Activated CD4-positive, CD25-positive, alpha-beta regulatory T cell treated with anti-CD3 and anti-CD28 coated beads, Interleukin-2, amount 50 U/mL, for 24 hours (primary cell): ENCODE measurements around the gene FADS6.

Source experiments
- ATAC-seq, 2 donors: fragments of 150-1000 bp; cut with Tn5 transposase; one replicate each; pipeline ENCODE4 v1.10.0; 2021; ENCODE audit warnings: mild to moderate bottlenecking in 1 of 2, moderate library complexity in 1 of 2

FADS6 gene, protein sequence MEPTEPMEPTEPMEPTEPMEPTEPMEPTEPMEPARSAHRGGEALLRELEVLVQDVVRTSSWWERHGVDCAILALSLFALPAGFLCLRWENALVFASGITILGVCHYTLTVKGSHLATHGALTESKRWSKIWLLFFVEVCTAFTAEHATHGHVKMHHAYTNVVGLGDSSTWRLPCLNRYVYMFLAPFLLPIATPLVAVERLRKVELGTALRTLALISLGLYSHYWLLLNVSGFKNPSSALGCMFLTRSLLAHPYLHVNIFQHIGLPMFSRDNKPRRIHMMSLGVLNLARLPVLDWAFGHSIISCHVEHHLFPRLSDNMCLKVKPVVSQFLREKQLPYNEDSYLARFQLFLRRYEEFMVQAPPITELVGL

DNA sequence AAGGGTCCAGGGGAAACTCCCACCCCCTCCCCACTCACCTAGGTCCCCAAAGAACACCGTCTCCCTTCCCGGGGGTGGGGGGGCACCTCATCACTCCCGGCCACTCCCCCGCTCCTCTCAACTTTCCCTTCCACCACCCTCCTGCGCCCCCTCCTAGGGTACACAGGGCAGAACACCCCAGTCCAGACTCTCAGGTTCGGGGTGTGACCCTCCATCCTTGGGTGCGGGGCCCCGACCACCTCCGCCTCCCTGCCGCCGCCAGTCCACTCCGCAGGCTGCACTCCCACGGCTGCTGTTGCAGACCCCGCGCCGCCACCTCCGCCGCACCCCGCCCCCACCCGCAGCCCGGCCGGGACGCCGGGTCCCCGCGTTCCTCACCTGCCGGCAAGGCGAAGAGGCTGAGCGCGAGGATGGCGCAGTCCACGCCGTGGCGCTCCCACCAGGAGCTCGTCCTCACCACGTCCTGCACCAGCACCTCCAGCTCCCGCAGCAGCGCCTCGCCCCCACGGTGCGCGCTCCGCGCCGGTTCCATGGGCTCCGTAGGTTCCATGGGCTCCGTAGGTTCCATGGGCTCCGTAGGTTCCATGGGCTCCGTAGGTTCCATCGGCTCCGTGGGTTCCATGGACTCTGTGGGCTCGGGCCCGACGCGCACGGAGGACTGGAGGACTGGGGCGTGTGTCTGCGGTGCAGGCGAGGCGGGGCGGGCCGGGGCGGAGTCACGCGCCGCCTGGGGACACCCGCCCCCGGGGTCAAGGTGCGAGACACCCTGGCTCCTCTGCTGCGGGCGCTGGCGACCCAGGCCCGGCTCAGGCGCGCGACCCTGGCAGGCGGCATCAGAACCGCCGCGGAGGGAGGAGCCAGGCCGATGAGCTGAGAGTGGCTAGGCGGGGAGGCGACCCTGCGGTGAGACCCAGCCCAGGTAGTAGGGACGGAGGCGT lies at the start of gene FADS6:
TSS of gene FADS6 (minus strand) at position 660 of the 938 bp plus-strand sequence. CDS start at position 622, 38 bp downstream.
- ATAC-seq, result peak in 1 of 2 donors; percentile 33

DNA sequence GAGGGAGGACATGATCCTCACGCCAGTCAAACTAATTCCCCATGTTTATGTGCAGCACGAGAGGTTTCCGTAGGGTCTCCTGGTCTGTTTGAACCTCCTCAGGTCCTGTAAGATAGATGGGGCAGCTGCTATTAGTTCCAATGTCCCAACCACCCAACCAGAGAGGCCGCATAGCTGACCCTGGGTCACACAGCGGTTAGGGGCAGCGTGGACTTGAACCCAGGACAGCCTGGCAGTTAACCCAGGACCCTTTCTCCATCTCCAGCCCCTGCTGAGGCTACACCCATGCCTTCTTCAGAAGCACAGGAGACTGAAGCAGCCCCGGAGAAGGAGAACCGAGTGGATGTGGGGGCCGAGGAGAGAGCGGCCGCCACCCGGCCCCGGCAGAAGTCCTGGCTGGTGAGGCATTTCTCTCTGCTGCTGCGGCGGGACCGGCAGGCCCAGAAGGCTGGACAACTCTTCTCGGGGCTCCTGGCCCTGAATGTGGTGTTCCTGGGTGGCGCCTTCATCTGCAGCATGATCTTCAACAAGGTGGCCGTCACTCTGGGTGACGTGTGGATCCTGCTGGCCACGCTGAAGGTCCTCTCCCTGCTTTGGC lies 47.8 kb upstream of the FADS6 start:
- ATAC-seq, result no peak

DNA sequence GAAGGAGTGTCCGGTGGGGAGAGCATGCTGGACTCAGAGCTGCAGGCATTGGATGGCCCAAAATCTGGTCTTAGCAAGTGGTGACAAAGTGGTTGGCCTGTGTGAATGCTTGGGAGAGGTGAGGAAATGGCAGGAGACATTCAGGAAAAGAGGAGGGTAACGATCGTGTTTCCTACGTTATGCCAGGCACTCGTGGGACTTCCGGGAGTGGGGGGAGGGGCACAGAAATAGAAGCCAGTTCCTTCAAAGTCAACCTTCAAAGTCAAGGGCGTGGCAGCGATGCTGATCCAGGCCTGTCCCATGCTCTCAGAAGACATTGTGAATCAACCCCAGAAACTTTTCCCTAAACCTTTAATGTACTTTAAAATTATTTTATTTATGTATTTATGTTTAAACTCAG lies 46.1 kb upstream of the FADS6 start:
- no peak for ATAC-seq

DNA sequence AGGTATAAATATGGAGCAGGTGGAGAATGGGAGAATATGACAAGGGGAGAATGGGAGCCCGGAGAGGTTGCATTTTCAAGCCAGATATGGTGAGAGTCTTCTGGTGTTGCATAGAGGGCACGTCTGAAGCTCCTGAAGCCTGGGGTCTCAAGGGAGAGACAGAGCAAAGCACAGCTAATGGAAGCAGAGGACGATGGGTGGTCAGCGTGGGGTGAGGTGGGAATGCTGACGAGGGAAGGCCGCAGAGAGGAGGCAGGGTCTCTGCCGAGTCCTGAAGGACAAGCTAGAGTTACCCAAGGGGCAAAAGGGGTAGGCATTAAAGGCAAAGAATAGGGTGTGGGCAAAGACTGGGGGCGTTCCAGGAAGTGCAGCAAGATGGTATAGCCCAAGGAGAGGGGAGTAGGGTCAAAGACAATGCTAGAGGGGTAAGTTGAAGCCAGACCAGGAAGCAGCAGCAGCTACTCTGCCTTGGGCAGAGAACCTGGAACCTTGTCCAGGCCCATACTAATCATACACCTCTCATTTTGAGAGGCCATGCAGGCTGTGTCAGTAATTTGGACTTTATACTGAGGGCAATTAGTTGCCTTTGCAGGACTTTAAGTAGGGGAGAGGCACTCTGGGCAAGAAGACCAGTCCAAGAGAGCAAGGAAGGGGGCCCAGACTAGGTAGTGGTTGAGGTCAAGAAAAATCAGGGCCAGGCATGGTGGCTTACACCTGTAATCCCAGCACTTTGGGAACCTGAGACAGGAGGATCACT lies 44.9 kb upstream of the FADS6 start:
- ATAC-seq, result no peak

DNA sequence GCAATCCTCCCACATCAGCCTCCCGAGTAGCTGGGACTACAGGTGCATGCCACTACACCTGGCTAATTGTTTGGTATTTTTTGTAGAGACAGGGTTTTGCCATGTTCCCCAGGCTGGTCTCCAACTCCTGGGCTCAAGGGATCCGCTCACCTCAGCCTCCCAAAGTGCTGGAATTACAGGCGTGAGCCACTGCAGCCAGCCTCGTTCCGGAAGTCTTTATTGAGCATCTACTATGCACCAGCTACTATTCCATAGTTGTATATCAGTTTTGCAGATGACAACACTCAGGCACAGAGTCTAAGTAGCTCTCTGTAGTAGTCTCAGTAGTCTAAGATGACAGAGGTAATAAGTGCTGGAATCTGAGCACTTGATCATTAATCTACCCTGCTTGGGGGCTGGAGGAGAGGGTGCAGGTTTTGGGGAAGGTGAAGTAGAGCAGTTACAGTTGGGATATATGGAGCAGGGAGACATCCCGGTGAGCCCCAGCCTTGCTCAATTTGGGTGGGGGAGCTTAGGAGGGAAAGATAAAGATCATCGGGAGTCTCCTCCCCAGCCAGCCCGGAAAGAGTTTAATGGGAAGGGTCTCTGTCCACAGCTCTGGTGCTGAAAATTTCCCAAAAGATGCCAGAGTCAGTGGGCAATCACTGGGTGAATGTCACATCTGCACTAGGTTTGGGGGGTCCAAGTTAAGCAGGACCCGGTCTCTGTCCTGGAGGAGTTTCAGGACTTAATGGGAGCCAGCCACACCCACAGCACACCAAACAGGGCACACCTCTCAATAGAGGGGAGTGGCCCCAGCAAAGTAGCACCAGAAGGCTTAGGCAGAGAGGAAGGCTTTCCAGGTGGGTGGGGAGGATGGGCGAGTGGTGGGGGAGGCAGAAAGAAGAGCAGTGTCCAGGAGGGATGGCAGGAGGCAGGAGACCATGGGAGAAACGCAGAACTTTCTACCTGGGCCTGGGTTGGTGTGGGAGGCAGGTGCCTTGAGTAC lies 43.9 kb upstream of the FADS6 start:
- ATAC-seq, result no peak

DNA sequence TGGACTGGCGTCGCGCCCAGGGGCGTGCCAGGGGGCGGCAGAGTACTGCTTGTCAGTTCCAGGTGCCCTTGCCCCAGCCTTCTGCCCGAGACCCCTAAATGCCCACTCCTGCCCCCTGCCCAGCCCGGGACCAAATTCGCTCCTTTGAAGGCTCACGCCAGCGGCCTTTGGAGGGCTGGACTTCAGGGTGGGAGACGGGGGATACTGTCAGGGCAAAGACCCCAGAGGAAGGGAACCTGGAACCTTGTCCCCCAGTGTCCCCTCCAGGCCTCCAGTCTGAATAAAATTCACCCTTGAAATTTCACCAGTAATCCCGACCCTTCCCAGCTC lies 43.0 kb upstream of the FADS6 start:
- no peak for ATAC-seq

DNA sequence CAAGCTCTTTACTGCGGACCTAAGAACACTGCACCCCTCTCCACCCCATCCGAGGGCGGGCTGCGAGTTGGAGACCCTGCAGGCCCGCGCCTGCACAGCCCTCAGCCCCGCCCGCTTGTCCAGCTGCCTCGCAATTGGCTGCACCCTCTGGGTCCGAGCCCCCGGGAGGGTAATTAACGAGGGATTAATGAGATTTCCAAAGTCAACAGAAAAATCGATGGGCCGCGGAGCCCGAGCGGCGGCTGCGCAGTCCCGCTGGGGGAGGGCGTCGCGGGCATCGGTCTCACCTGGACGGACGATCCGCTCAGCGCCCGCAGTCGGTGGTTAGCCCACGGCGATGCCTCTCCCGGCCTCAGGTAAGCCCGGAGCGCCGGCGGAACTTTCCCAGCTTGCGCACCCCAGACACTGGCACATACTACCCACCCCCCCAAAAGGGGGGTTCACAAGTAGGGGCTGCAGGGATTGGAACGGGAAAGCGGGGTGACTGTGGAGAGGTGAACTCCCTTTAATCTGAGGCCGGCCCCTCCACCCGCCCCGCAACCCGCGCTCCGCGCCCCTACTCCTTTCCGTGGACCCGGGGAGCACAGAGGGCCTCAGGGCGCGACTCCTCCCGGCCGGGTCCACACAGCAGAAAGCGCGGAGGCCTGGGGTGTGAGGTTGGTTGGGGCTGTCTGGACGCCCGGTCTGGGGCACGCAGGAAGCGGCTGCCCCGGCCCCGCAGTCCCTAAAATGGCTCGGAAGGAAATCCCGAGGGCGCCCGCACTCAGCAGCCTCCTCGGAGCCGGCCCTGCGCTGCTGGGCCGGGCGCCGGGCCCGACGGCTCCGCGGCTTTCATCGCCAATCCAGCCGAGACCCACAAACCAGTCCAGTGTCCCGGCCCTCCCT lies 42.4 kb upstream of the FADS6 start, which contains the start of gene OTOP3:
TSS of gene OTOP3 (plus strand) at position 314 of the 885 bp plus-strand sequence. CDS start at position 338, 24 bp downstream.
- ATAC-seq, result no peak

DNA sequence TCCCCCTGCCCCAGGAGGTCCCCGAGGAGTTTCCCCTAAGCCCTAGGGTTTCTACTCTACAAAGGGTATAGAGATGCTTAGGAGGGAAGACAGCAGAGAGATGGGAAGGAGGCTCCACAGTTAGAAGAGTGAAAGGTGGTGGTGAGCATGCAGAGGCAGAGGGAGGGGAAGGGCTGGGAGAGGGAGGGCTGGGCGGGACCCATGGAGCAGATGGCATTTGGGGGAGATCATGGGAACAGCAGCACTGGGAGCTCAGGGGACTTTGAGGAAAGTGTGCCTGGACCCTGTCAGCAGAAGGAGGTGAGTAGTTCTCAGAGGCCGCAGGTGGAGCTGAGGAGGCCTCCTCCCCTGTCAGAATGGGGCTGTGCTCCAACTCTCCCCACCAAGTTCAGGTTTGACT lies 41.6 kb upstream of the FADS6 start:
- no peak for ATAC-seq

DNA sequence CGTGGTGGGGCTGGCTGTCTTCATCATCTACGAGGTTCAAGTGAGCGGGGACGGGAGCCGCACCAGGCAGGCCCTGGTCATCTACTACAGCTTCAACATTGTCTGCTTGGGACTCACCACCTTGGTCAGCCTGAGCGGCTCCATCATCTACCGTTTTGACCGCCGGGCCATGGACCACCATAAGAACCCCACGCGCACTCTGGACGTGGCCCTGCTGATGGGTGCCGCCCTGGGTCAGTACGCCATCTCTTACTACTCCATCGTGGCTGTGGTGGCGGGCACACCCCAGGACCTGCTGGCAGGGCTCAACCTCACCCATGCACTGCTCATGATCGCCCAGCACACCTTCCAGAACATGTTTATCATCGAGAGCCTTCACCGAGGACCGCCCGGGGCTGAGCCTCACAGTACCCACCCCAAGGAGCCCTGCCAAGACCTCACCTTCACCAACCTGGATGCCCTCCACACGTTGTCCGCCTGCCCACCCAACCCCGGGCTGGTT lies 37.2 kb upstream of the FADS6 start:
- ATAC-seq, result no peak

DNA sequence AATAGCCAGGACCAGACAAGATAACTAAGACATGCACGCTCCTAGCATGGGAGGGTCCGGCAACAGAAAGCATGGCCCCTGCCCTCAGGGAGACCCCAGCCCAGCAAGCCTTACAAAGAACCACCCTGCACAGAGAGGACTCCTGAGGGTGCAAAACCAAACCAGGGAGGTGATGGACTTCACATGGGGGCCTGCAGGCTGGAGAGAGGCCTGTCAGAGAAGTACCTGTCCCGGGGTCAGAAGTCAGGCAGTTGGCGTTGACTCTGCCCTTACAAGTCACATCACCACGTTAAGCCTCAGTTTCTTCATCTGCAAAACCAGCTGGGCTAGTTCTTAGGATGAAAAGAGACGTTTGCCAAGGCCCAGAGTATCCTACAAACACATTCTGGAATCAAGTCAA lies 35.4 kb upstream of the FADS6 start:
- no peak for ATAC-seq

DNA sequence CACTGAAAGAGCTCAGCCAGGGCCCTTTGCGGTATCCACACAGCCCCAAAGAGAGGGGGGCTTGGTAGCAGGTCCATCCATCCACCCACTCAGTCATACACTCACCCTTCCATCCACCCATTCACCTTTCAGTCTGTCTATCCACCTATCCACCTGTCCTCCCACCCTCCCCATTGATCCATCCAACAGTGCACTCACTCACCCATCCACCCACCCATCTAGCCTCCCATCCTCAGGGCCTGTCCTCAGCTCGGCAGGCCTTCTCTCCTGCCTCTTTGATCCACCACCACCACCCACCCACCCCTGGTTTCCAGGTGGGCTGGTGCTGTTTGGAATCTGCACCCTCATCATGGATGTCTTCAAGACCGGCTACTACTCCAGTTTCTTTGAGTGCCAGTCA lies 31.8 kb upstream of the FADS6 start:
- ATAC-seq, result no peak

DNA sequence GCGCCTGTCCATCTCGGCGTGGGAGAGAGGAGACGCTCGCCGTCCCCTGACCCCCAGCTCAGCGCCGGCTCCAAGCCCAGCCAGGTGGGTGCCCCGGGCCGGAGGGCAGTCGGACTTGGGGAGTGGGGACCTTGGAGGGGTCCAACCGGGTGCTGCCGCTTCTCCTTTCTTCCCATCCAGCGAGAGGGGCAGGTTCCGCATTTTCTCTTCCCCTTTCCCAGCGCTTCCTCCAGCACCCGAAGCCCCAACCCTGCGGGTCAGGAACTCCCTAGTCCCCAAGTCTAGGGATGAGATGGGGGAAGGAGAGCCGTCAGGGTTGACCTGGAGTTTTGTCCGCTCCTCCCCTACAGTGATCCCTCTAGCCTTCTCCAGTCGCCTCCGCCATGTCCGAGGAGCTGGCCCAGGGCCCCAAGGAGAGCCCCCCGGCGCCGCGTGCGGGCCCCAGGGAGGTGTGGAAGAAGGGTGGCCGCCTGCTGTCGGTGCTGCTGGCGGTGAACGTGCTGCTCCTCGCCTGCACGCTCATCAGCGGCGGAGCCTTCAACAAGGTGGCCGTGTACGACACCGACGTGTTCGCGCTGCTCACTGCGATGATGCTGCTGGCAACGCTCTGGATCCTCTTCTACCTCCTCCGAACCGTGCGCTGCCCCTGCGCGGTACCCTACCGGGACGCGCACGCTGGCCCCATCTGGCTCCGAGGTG lies 31.0 kb upstream of the FADS6 start, which contains the start of gene OTOP2:
TSS of gene OTOP2 (plus strand) at position 24 of the 699 bp plus-strand sequence. CDS start at position 384, 360 bp downstream.
- ATAC-seq, result no peak

DNA sequence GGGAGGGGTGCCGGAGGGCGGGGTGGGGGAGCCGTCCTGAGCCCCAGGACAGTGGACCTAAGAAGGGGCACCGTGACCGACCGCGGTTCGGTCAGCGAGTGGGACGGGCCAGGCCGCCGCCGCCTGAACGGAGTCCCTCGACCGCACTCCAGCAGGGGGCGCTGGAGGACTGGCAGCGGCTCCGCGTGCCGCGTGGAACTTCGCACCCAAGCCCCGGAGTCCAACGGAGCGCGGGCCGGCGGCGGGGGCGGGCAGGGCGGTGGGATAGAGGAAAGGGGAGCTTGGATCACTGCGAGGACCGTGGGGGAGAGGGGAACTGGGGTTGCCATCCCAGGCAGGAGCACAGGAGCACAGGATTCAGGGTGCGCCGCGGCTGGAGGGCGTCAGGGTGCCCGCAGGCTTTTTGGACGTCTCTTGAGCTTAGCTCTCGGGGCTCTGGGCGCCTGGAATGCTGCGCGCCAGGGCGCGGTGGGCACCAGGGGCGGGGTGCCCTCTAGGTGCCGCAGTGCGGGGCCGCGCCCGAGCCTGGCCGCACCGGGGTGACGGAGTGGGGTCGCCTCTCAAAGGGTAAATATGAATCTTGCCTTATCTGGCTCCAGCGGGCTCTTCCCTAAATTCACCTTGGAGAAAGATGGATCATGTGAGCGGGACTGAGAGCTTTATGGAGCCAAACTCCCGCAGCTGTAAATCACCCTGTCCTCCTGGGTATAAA lies 30.3 kb upstream of the FADS6 start:
- peak; percentile 49 to 53 for ATAC-seq

DNA sequence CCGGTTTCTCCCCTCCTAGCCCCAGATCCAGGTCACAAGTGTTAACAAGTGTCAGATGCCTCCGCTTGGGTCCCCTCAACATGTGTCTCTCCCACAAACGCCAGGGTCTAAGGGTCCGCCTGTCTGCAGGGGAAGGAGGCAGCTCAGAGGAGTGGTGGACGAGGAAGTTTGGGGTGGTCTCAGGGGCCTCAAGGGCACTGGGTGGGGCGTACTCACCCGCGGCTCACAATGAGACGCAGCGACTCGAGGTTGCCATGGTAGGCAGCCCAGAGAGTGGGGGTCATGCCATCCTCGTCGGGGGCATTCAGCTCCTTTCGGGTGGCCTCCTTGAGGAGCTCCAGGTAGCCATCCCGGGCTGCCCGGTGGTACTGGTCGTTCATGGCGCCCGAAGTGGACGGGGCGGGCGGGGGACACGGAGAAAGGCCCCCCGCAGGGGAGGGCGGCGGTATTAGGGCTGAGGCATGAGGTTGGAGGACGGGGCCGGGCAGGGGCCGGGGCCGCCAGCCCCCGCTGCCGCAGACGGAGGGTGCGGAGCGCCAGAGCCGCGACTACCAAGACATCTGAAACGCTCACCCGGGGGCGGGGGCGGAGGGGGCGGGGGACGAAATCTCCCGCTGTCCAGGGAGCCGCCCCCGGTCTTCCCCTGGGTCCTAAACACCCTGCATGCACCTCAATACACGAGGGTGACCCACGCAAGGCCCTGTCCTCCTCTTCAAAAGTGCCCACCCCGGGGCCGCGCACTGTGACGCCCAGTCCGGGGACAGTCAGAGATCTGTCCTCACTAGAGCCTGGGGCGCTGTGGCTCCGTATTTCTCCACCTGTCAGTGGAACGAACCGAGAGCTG lies 29.5 kb upstream of the FADS6 start, which contains the start of gene USH1G:
TSS of gene USH1G (minus strand) at position 562 of the 844 bp plus-strand sequence. CDS start at position 380, 182 bp downstream.
- peak; percentile 21 to 42 for ATAC-seq

DNA sequence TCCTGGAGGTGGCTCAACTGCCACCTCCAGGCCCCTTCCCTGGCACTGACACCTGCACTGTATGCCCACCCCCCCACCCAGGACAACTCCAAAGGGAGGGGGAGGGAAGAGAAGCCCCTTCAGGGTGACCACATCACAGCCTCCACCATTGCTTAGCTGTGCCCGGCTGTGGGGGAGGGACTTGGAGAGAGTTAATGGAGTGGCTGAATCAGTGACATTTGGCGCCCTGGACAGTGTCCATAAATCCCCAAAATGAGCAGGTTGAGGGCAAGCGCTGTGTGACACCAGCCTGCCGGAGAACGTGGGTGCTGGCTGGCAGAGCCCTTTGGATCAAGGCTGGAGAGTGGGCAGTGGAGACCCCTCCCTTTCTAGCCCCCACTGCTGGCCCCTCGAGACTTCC lies 28.7 kb upstream of the FADS6 start:
- ATAC-seq, result no peak

DNA sequence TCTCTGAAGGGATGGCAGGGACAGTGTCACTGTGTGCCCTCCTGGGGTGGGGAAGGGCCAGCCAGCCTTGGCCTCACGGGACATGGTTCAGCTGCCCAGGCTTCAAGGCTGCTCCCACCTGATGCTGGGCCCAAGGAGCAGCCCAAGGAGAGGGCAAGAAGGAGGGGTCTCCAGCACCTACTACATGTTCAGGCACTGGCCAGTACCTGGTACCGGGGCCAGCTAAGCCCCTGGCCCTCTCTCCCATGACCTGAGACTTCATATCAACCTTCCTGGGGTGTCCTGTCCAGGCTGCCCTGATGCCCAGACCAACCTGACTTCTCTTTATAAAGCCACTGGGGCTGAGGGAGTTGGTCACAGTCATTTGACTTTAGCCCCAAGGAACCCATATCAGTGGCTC lies 28.3 kb upstream of the FADS6 start:
- no peak for ATAC-seq

DNA sequence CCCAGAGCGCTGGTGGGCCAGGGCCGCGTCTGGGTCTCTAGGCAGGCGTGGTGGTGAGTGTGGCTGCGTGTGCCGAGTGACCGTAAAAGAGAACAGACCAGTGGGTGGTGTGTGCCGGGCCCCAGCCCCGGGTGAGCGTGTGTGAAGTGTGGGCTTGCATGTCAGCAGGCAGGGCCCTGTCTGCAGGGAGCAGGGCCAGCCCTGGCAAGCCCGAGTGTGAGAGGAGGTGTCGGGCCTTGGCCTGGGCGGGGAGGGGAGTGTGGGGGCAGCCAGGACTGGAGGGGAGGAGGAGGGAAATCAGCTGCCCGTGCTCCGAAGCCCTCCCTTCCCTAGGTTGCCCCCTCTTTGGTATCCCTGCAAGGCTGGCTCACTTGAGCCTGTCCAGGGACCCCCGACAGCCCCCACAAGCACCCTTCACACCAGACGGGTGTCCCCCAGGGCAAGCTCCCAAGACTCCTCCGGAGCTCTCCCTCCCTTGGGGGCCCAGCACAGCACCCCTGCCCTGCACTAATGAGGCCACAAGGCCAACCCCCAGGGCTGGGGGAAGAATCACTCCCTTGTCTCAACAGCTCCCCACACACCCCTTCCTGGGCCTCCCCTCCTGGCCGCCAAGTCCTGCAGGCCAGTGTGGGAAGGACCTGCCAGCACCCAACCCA lies 27.7 kb upstream of the FADS6 start:
- ATAC-seq, result no peak
